ENCODE measurements around the gene BCAS3.
"Not testable (repeated sequence)": the region's sequence is repeated elsewhere in the genome, so short reads cannot be mapped to it uniquely, and the experiment has no call there.

BCAS3 gene

GRCh38 chr17:60939318-60939717 is 261.7 kb downstream of the BCAS3 start:
- no peak for DNase-seq (ENCODE audit: low spot score)

- DNase-seq (ENCODE audit: low spot score): peak; percentile 65
These were observed 263.4 kb downstream of the BCAS3 start for GRCh38 chr17:60941028-60941427.

- DNase-seq (ENCODE audit: low spot score): no peak
These were observed 263.9 kb downstream of the BCAS3 start for GRCh38 chr17:60941571-60941970.

- no peak for DNase-seq (ENCODE audit: low spot score)
These were observed 267.1 kb downstream of the BCAS3 start for GRCh38 chr17:60944751-60945150.

- peak; percentile 49 for DNase-seq (ENCODE audit: low spot score)
These were observed 269.4 kb downstream of the BCAS3 start for GRCh38 chr17:60947100-60947499.

- DNase-seq (ENCODE audit: low spot score): no peak
These were observed 269.9 kb downstream of the BCAS3 start for GRCh38 chr17:60947543-60947942.

- no peak for DNase-seq (ENCODE audit: low spot score)
These were observed 275.1 kb downstream of the BCAS3 start for GRCh38 chr17:60952747-60953146.

- no peak for DNase-seq (ENCODE audit: low spot score)
These were observed 281.4 kb downstream of the BCAS3 start for GRCh38 chr17:60959011-60959410.

- DNase-seq (ENCODE audit: low spot score): no peak
These were observed 282.0 kb downstream of the BCAS3 start for GRCh38 chr17:60959696-60960095.

GRCh38 chr17:60960398-60961065 is 282.9 kb downstream of the BCAS3 start:
- no peak for DNase-seq (ENCODE audit: low spot score)

GRCh38 chr17:60964160-60964559 is 286.5 kb downstream of the BCAS3 start:
- DNase-seq (ENCODE audit: low spot score): no peak

- DNase-seq (ENCODE audit: low spot score): no peak
These were observed 290.6 kb downstream of the BCAS3 start for GRCh38 chr17:60968266-60968665.

- no peak for DNase-seq (ENCODE audit: low spot score)
These were observed 291.9 kb downstream of the BCAS3 start for GRCh38 chr17:60969500-60970037.

GRCh38 chr17:60970741-60971140 is 293.1 kb downstream of the BCAS3 start:
- DNase-seq (ENCODE audit: low spot score): no peak

- peak; percentile 64 for DNase-seq (ENCODE audit: low spot score)
These were observed 294.1 kb downstream of the BCAS3 start for GRCh38 chr17:60971515-60972369.

- DNase-seq (ENCODE audit: low spot score): not testable (repeated sequence)
These were observed 299.2 kb downstream of the BCAS3 start for GRCh38 chr17:60976861-60977260.

GRCh38 chr17:60989379-60989778 is 311.7 kb downstream of the BCAS3 start:
- no peak for DNase-seq (ENCODE audit: low spot score)

GRCh38 chr17:60989846-60990245 is 312.2 kb downstream of the BCAS3 start:
- no peak for DNase-seq (ENCODE audit: low spot score)

- no peak for DNase-seq (ENCODE audit: low spot score)
These were observed 315.8 kb downstream of the BCAS3 start for GRCh38 chr17:60993497-60993896.

GRCh38 chr17:60995680-60996079 is 318.0 kb downstream of the BCAS3 start:
- DNase-seq (ENCODE audit: low spot score): no peak

- peak; percentile 14 for DNase-seq (ENCODE audit: low spot score)
These were observed 323.3 kb downstream of the BCAS3 start for GRCh38 chr17:61000911-61001310.

- peak; percentile 11 for DNase-seq (ENCODE audit: low spot score)
These were observed 324.7 kb downstream of the BCAS3 start for GRCh38 chr17:61002316-61002736.

- DNase-seq (ENCODE audit: low spot score): no peak
These were observed 327.7 kb downstream of the BCAS3 start for GRCh38 chr17:61005358-61005757.

Measured in AG08396 (cell line).